GM12873 (cell line): ENCODE results near the gene NNAT.

Experiments
- TF ChIP-seq, protein P1 (sequence below): IDR thresholded peaks from 2 replicates; pipeline ENCODE4 v1.5.1; 2012; ENCODE audit warnings: low read depth, mild to moderate bottlenecking, moderate library complexity, low read length, control low read depth; ENCODE audit not compliant: insufficient read depth; ENCODE audit errors: missing control alignments

NNAT gene

GRCh38 chr20:37522260-37523011, 1.4 kb downstream of the NNAT start:
- TF ChIP-seq, protein P1, sequence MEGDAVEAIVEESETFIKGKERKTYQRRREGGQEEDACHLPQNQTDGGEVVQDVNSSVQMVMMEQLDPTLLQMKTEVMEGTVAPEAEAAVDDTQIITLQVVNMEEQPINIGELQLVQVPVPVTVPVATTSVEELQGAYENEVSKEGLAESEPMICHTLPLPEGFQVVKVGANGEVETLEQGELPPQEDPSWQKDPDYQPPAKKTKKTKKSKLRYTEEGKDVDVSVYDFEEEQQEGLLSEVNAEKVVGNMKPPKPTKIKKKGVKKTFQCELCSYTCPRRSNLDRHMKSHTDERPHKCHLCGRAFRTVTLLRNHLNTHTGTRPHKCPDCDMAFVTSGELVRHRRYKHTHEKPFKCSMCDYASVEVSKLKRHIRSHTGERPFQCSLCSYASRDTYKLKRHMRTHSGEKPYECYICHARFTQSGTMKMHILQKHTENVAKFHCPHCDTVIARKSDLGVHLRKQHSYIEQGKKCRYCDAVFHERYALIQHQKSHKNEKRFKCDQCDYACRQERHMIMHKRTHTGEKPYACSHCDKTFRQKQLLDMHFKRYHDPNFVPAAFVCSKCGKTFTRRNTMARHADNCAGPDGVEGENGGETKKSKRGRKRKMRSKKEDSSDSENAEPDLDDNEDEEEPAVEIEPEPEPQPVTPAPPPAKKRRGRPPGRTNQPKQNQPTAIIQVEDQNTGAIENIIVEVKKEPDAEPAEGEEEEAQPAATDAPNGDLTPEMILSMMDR, result no peak

GRCh38 chr20:37523012-37523391, 2.0 kb downstream of the NNAT start:
- TF ChIP-seq, protein P1, result no peak

DNA sequence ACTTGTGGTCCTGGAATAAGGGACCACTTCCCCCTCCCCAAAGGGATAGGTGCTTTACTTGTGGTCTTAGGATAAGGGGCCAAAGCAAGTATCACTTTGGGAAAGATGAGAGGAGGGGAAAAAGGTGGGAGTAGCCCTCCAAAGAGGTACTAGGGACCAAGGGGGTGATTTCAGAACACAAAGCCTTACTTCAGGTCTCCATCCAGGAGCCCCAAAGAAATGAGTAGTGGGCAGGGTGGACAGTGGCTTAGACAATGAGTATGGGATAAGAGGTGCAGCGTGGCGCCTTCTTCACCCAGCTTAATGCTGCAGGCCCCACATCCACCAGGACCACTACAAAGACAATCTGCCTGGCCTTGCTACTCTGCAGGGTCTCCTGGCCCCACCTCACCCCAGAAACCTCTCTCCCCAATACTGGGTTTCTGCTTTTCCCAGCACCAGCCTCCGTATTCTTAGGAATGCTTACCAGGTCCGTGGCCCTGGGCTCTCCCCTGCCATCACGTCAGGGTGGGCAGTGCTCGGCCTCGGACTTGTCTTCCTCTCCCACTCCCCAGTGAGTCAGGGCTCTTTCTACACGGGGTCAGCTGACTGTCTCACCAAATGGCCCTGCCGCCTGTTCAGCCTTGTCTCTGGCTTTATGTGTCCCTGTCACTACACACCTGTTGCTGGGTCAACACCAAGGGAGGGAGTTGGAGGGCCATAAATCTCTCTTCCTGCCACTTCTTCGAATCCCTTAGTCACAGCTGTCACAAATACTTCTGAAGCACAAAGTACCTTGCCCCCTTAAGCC, 3.1 kb downstream of the NNAT start:
- TF ChIP-seq, protein P1, result no peak

GRCh38 chr20:37524859-37525708, 4.0 kb downstream of the NNAT start:
- TF ChIP-seq, protein P1, result no peak

DNA sequence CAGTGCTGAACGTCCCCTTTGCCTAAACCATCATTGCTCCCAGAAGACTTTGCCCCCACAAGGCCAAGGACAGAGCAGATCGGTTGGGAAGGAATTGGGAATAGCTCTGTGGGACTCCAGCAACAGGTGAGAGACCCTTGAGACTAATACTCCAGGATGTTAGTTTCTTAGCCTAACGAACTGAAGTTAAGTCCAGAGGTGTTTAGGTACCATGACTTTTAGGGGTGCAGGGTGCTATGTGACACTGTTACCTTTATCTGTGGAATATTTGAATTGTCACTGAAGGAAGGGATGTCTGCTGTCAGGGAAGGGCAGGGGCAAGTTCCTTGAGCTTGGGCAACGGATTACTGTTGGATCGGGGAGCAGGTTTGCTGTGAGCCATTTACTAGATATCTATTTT, 4.8 kb downstream of the NNAT start:
- TF ChIP-seq, protein P1, result no peak

- TF ChIP-seq, protein P1, result no peak
Measured at GRCh38 chr20:37526238-37526838, 5.3 kb downstream of the NNAT start.
